M059J (cell line): ENCODE measurements around the gene TENT4A. TPM values are rescaled to one million over a fixed set of nuclear protein-coding genes. Genes with fewer than 3 reads are reported as not detected.
"Not testable (repeated sequence)": the region's sequence is repeated elsewhere in the genome, so short reads cannot be mapped to it uniquely, and the experiment has no call there.

Experiments used
- DNase-seq: peaks from one replicate; pipeline ENCODE4 v3.0.0-alpha.2; 2012; ENCODE audit warnings: low read depth
- total RNA-seq: library from RNA; depleted of rRNA; stranded (reverse); fragments of >200 nt; shearing (Covaris generic); gene quantifications from 2 replicates; pipeline ENCODE4 v1.2.3, GENCODE V29; 2014

The TENT4A gene
- total RNA-seq, 1 experiment from 2014 or later: 11.7 TPM

- no peak for DNase-seq
These were observed 55.5 kb downstream of the TENT4A start for GRCh38 chr5:6768590-6769230.

- DNase-seq: no peak
These were observed 57.8 kb downstream of the TENT4A start for GRCh38 chr5:6770826-6771607.

- DNase-seq: no peak
These were observed 59.7 kb downstream of the TENT4A start for GRCh38 chr5:6772886-6773285.

GRCh38 chr5:6773342-6774035, 60.3 kb downstream of the TENT4A start:
- no peak for DNase-seq

GRCh38 chr5:6774207-6774606, 61.0 kb downstream of the TENT4A start:
- not testable (repeated sequence) for DNase-seq

- no peak for DNase-seq
These were observed 61.5 kb downstream of the TENT4A start for GRCh38 chr5:6774721-6775204.

- no peak for DNase-seq
These were observed 62.3 kb downstream of the TENT4A start for GRCh38 chr5:6775571-6775970.

GRCh38 chr5:6780802-6781391, 67.7 kb downstream of the TENT4A start:
- peak; percentile 24 for DNase-seq

GRCh38 chr5:6781716-6782115, 68.5 kb downstream of the TENT4A start:
- DNase-seq: peak; percentile 40

GRCh38 chr5:6783787-6784186, 70.6 kb downstream of the TENT4A start:
- no peak for DNase-seq

- DNase-seq: no peak
These were observed 71.2 kb downstream of the TENT4A start for GRCh38 chr5:6784481-6784880.

- no peak for DNase-seq
These were observed 72.1 kb downstream of the TENT4A start for GRCh38 chr5:6785161-6785860.

- DNase-seq: no peak
These were observed 72.6 kb downstream of the TENT4A start for GRCh38 chr5:6785861-6786180.

GRCh38 chr5:6786786-6787495, 73.7 kb downstream of the TENT4A start:
- peak; percentile 23 for DNase-seq

GRCh38 chr5:6787941-6788340, 74.7 kb downstream of the TENT4A start:
- no peak for DNase-seq

GRCh38 chr5:6788439-6788838, 75.2 kb downstream of the TENT4A start:
- DNase-seq: no peak

- no peak for DNase-seq
These were observed 75.9 kb downstream of the TENT4A start for GRCh38 chr5:6788956-6789649.

- DNase-seq: no peak
These were observed 77.2 kb downstream of the TENT4A start for GRCh38 chr5:6790346-6790865.

- DNase-seq: no peak
These were observed 77.8 kb downstream of the TENT4A start for GRCh38 chr5:6791031-6791430.

GRCh38 chr5:6792376-6792775, 79.1 kb downstream of the TENT4A start:
- DNase-seq: no peak
